GM18858 (cell line): ENCODE measurements around the gene SF3A1.

Experiments used
- ATAC-seq: cut with Tn5 transposase; IDR thresholded peaks from one replicate; pipeline ENCODE4 v1.9.1; 2021; ENCODE audit not compliant: unreplicated experiment

The SF3A1 gene

DNA sequence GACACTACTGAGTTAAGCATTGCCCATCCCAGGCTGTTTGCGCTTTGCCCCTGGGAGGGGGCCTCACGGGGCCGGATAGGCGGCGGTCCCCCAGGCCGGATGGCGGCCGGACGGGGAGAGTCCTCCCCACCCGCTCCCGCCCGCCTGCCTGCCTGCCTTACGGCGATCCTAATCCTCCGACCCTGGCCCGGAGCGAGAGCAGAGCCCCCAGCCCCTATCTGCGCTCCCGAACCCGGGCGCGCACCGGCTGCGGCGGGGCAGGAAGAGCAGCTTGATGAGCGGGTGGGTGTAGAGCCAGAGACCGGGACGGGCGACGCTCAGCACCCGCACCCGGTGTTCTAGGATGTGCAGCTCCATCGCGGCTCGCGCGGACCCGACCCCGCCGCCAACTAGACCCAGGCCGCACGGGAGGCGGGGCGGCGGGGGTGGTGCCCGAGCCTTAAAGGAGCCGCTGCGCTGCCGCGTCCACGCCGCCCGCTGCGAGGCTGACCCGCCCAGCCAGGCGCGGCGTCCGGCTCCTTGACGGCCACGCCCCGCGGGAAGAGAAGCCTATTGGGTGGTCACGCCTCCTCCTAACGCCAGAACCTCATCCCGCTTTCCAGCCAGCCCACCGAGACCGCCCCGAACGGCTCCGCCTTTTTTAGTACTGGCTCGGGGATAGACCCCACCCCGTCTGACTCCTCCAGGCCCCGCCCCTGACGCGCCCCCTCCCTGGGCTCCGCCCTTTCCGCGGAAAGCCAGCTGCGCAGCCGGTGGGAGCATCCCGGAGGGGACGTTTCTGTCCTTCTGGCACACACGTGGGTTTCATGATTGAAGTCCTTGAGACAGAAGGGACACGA is 67.3 kb downstream of the SF3A1 start, which contains the start of gene CASTOR1:
Gene CASTOR1, minus strand, starts transcription at position 365 of the 839 bp plus-strand sequence. Its CDS starts 8 bp downstream, at position 357.
- peak; percentile 35 for ATAC-seq

DNA sequence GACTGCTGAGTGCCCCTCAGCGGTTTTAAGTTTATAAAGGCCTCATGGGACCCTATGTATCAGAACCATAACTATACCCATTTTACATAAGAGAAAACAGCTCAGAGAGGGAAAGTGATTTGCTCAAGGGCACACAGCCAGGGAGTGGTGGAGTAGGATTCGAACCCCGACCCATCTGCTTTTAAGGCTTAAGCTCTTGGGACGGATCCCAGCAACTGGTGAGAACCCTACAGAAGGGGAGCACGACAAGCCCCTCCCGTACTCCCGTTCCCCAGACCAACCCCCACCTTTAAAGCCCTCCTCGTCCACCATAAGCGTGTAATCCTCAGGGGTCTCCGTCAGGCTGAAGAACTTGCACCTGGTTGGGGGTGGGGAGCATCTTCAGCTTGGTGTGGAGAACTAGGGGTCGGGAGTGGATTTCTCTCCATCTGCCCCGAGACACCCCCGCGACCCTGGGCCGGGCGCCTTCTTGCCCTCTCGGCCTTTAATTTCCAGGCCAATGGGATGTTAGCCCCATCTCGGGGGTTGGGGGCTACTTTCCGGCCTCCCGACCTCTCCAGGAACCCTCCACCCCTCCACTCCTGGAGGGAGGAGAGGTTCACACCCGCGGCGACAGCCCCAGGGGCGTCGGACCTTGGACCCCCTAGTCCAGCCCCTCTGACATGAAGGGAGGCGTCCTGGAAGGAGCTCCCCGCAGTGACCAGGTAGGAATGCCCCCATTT is 68.1 kb downstream of the SF3A1 start:
- ATAC-seq = no peak

- ATAC-seq = no peak
Observed at GRCh38 chr22:30287648-30288418, 68.9 kb downstream of the SF3A1 start.

- ATAC-seq = no peak
Observed at GRCh38 chr22:30286813-30287647, 69.7 kb downstream of the SF3A1 start.

DNA sequence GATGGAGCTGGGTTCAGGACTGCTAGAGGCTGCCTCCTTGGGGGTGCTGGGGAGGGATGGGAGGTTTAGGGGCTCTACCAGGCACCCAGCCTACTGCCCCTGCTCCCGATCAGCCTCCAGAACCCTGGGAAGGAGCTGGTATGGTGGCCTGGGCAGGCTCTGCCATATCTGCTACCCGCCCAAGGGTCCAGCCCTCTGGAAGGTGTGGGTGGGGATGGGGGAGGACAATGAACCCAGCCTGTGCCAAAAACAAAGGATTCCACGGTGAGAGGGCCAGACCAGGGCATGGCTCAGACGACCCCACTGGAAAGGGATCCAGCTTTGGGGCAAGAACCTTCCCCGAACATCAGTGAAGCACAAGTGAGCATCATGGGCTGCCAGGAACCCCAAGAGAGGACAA is 70.4 kb downstream of the SF3A1 start:
- no peak for ATAC-seq

DNA sequence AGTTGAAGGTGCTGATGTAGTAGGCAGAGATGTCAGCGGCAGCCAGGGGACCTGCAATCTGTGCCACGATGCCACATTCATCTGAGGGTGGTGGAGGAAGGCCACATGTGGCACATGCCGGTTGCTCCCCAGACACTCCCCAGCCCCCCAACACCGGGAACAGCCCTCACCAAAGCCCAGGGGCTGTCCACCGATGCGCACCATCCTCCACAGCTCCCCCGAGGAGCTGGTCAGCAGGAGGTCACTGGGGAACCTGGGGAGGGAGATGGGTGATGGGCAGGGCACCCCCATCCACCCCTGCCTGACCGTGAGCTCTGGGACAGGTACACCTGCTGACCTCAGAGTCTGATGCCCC is 70.9 kb downstream of the SF3A1 start:
- ATAC-seq = no peak

GRCh38 chr22:30285176-30285845 is 71.4 kb downstream of the SF3A1 start:
- no peak for ATAC-seq

- no peak for ATAC-seq
Observed at GRCh38 chr22:30284666-30285065, 72.0 kb downstream of the SF3A1 start.

GRCh38 chr22:30284172-30284571 is 72.5 kb downstream of the SF3A1 start:
- ATAC-seq = no peak

GRCh38 chr22:30283342-30283741 is 73.4 kb downstream of the SF3A1 start:
- ATAC-seq = no peak

- no peak for ATAC-seq
Observed at GRCh38 chr22:30282616-30283046, 74.1 kb downstream of the SF3A1 start.
